NT2/D1 (cell line): ENCODE results near the gene OR56B4.
"Not testable (repeated sequence)": the region's sequence is repeated elsewhere in the genome, so short reads cannot be mapped to it uniquely, and the experiment has no call there.

Source experiments
- DNase-seq: peaks from one replicate; pipeline ENCODE4 v3.0.0-alpha.2; 2011; ENCODE audit warnings: low read depth, low spot score
- H3K27me3 ChIP-seq: 2 replicates; pipeline ENCODE4 v1.6.0; 2011; ENCODE audit warnings: mild to moderate bottlenecking; ENCODE audit not compliant: insufficient read length, insufficient read depth
- H3K36me3 ChIP-seq: 2 replicates; pipeline ENCODE4 v1.6.1; 2011; ENCODE audit warnings: mild to moderate bottlenecking, low read length, mixed read lengths; ENCODE audit not compliant: insufficient read depth, insufficient read length
- H3K4me1 ChIP-seq: 2 replicates; pipeline ENCODE4 v1.5.1; 2011; ENCODE audit not compliant: insufficient read depth, insufficient read length
- H3K4me3 ChIP-seq: 2 replicates; pipeline ENCODE4 v1.5.1; 2011; ENCODE audit warnings: low read depth; ENCODE audit not compliant: insufficient read length
- H3K9ac ChIP-seq: 2 replicates; pipeline ENCODE4 v1.6.0; 2011; ENCODE audit warnings: low read depth; ENCODE audit not compliant: insufficient read length
- H3K9me3 ChIP-seq: 2 replicates; pipeline ENCODE4 v1.5.1; 2011; ENCODE audit warnings: mild to moderate bottlenecking, low read length; ENCODE audit not compliant: insufficient read depth
- SUZ12 ChIP-seq: IDR thresholded peaks from 2 replicates; pipeline ENCODE4 v1.6.1; 2011; ENCODE audit not compliant: insufficient read length, insufficient read depth; ENCODE audit errors: extremely low read depth
- YY1 ChIP-seq: IDR thresholded peaks from 2 replicates; pipeline ENCODE4 v1.6.1; 2011; ENCODE audit not compliant: insufficient read length, insufficient read depth
- ZNF274 ChIP-seq: IDR thresholded peaks from 2 replicates; pipeline ENCODE4 v1.6.1; 2011; ENCODE audit warnings: mild to moderate bottlenecking, low read depth, low read length

The OR56B4 gene, protein sequence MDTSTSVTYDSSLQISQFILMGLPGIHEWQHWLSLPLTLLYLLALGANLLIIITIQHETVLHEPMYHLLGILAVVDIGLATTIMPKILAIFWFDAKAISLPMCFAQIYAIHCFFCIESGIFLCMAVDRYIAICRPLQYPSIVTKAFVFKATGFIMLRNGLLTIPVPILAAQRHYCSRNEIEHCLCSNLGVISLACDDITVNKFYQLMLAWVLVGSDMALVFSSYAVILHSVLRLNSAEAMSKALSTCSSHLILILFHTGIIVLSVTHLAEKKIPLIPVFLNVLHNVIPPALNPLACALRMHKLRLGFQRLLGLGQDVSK

DNA sequence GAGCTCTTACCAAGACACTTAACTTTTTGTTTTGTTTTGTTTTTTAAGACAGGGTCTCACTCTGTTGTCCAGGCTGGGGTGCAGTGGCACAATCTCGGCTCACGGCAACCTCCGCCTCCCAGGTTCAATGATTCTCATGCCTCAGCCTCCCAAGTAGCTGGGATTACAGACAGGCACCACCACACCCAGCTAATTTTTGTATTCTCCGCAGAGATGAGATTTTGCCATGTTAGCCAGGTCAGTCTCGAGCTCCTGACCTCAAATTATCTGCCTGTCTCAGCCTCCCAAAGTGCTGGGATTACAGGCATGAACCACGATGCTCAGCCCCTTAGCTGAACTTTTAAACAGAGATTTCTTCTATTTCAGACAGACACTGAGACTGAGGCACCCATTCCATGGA lies at the start of gene OR56B4:
Gene OR56B4 (plus strand): TSS at position 301 of the 400 bp plus-strand sequence. CDS start 95 bp downstream, at position 396.
- not testable (repeated sequence) for H3K9ac ChIP-seq, H3K4me3 ChIP-seq, H3K27me3 ChIP-seq, H3K4me1 ChIP-seq, H3K36me3 ChIP-seq, H3K9me3 ChIP-seq, DNase-seq

DNA sequence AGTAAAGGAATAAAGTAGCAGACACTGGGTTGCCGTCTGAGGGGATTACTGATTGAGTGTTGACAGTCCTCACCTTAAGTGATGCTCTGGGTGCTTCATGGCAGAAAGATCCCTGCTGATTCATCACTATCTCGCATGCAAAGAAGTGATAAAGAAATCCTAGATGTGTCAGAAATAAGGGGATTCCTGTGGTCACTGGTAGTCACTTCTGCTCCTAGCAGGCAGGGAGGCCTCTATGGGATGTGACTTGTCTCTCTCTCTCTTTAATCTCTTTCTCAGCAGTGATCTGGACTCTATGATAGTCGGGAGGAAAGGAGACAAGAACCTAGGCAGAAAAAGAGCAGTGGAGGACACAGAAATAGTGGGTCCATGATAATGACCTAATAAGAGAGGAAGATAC lies 46.0 kb upstream of the OR56B4 start:
- H3K4me1 ChIP-seq: no peaks in the 10 kb centered on the region
- H3K27me3 ChIP-seq: no peaks in the 10 kb centered on the region
- H3K4me3 ChIP-seq: no peak overlapping the region
- no peak overlapping the region for H3K9ac ChIP-seq
- no peaks in the 10 kb centered on the region; the same call in 1 of the 2 replicates for H3K9me3 ChIP-seq
- TF ChIP-seq SUZ12 (no peak), YY1 (no peak), ZNF274 (no peak)
- DNase-seq: no peak
- no peaks in the 10 kb centered on the region for H3K36me3 ChIP-seq

DNA sequence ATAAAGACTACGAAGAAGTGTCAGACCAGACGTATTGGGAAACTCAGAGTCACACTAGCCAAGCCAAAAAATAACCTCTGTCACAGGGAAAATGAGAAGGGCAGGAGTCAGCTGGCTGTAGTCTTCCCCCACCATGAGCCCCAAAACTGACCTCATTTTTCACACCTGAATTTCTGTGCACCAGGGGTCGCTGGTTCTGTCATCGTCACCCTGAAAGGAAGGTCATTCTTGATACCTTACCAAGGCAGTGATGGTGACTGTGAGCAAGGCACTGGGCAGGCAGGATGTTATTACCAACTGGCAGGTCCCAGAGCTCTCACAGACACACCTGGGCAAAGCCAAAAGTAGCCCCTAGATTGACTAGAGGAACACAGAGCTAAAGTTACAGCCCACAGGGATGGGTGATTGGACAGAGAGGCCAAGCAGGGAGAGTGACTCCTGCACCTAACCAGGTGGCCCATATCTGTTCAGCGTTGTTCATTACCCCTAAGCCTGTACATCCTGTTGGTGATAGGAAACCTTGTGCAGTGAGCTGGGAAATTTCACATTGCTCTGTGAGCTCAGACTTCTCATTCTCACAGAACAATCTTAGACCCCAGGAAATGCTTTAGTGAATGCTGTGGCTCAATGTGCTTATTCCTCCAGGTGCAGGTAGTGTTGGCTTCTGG lies 44.7 kb upstream of the OR56B4 start:
- no peaks in the 10 kb centered on the region for H3K4me1 ChIP-seq
- no peak overlapping the region for H3K9ac ChIP-seq
- no peak for DNase-seq

DNA sequence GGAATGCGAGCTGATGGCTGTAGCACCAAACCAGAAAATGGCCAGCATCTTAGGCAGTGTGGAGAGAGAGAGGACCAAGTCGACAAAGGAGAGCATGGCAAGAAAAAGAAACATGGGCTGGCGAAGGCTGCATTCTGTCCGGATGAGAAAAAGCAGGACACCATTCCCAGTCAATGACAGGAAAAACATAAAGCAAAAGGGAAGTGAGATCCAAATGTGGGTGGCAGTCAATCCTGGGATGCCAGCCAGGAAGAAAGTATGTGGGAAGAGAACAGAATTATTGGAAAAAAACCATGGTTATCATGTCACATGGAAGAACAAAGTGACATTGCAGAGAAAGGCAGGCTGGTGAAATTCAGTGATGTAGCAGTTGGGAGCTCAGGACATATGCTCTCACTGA lies 40.0 kb upstream of the OR56B4 start:
- H3K9me3 ChIP-seq: no peaks in the 10 kb centered on the region
- no peak for DNase-seq
- H3K9ac ChIP-seq: no peak overlapping the region
- no peaks in the 10 kb centered on the region for H3K4me1 ChIP-seq
- H3K27me3 ChIP-seq: no peaks in the 10 kb centered on the region
- no peak overlapping the region for H3K4me3 ChIP-seq
- TF ChIP-seq SUZ12: no peak
- no peak for TF ChIP-seq ZNF274
- TF ChIP-seq YY1: no peak
- H3K36me3 ChIP-seq: no peaks in the 10 kb centered on the region

More for the DNA sequence above, 44.7 kb upstream of the OR56B4 start:
- H3K27me3 ChIP-seq: no peaks in the 10 kb centered on the region
- no peak overlapping the region for H3K4me3 ChIP-seq
- no peaks in the 10 kb centered on the region for H3K36me3 ChIP-seq
- no peaks in the 10 kb centered on the region; the same call in 1 of the 2 replicates for H3K9me3 ChIP-seq
- TF ChIP-seq SUZ12: no peak
- no peak for TF ChIP-seq YY1
- no peak for TF ChIP-seq ZNF274

DNA sequence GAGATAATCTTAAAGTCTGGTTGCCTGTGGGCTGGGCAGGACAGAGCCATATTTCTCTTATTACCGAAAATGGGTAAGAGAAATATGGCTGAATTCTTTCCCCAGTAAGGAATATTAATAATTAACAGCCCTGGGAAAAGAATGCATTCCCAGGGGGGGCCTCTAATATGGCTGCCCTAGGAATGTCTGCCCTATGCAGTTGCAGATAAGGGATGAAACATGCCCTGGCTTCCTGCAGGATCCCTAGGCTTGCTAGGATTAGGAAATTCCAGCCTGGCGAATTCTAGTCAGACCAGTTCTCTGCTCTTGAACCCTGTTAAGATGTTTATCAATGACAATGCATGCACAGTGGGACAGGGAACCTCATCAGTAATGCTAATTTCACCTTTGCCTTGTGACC lies 31.0 kb upstream of the OR56B4 start:
- H3K9me3 ChIP-seq: peaks cover 14% of the 10 kb centered on the region; the same call in 1 of the 2 replicates
- not testable (repeated sequence) for H3K36me3 ChIP-seq, H3K9ac ChIP-seq, H3K4me1 ChIP-seq, H3K4me3 ChIP-seq, H3K27me3 ChIP-seq, DNase-seq

DNA sequence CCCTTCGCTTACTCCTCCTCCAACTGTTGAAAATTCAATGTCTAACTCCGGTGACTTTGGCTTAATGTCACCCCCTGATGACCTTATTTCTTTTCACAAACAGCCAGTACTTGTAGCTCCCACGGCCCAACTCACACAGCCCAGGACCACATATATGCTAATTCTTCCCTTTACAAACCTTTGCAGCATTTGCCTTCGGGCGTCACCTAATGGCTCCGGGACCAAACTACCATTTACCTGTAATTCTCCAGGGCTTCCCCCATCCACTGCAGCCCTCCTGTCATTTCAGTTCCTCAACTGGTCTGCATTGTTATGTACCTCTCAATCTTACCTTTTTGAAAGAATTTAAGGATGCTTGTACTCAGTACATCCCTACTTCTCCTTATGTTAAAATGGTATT lies 29.8 kb upstream of the OR56B4 start:
- Histone ChIP-seq H3K9me3 (peaks cover 14% of the 10 kb centered on the region; the same call in 1 of the 2 replicates), H3K4me1 (peaks cover 3% of the 10 kb centered on the region), H3K9ac (no peak overlapping the region), H3K36me3 (no peaks in the 10 kb centered on the region), H3K4me3 (no peak overlapping the region), H3K27me3 (no peaks in the 10 kb centered on the region)
- DNase-seq: peak; percentile 20
- TF ChIP-seq SUZ12: no peak
- TF ChIP-seq ZNF274: no peak
- no peak for TF ChIP-seq YY1

DNA sequence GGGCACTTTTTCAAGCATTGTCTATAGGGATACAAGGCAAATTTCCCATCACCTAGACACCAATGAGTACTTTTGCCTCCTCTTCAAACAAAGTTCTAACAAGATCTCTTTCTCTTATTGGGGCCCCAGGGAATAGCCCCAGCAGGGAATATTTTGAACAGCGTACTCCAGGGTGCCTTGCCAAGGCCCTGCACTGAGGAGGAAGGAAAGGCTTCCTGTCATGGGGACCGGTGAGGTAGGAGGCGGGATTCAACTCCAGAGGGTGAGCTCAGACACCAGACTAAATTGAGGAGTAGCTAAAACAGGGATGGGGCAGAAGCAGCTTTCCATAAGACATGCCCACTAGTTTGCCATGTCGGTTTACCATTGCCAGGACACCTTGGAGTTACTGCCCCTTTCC lies 28.0 kb upstream of the OR56B4 start:
- no peaks in the 10 kb centered on the region for H3K36me3 ChIP-seq
- no peaks in the 10 kb centered on the region for H3K27me3 ChIP-seq
- peaks cover 3% of the 10 kb centered on the region for H3K4me1 ChIP-seq
- no peak for DNase-seq
- no peak for TF ChIP-seq ZNF274
- no peak for TF ChIP-seq SUZ12
- TF ChIP-seq YY1: no peak
- no peak overlapping the region for H3K4me3 ChIP-seq
- peaks cover 14% of the 10 kb centered on the region; the same call in 1 of the 2 replicates for H3K9me3 ChIP-seq
- H3K9ac ChIP-seq: no peak overlapping the region
